Tibial nerve (tissue), 3 donors: ENCODE results near the gene ADGRL3.

Experiments used
- POLR2A ChIP-seq, 2 donors: fragments of 450-650 bp; IDR thresholded peaks; one replicate each; pipeline ENCODE4 v1.6.1; 2017; ENCODE audit warnings: antibody characterized with exemption in 2 of 2, mild to moderate bottlenecking in 2 of 2, moderate library complexity in 2 of 2
- TF ChIP-seq, protein P1 (sequence below), 5 experiments: fragments of 200-600 bp in 3 of 5; fragments of 450-650 bp in 2 of 5; sonication (generic) in 3 of 5; IDR thresholded peaks; one replicate each; pipeline ENCODE4 v1.5.1; 2016 to 2019; ENCODE audit warnings: antibody characterized with exemption in 5 of 5, mild to moderate bottlenecking in 3 of 5, moderate library complexity in 2 of 5

DNA sequence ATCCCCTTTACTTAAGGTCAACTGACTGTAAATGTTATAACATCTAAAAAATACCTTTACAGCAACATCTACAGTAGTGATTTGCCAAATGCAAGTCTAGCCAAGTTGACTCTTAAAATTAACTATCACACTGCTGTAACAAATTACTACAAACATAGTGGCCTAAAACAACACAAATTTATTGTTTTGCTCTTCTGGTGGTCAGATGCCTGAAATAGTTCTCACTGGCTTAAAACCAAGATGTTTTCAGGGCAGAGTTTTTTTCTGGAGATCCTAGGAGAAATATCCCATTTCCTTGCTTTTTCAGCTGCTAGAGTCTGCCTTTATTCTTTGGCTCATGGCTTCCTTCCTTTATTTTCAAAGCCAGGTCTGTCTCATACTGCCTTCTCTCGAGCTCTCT, 120.5 kb downstream of the ADGRL3 start:
- TF ChIP-seq, protein P1, sequence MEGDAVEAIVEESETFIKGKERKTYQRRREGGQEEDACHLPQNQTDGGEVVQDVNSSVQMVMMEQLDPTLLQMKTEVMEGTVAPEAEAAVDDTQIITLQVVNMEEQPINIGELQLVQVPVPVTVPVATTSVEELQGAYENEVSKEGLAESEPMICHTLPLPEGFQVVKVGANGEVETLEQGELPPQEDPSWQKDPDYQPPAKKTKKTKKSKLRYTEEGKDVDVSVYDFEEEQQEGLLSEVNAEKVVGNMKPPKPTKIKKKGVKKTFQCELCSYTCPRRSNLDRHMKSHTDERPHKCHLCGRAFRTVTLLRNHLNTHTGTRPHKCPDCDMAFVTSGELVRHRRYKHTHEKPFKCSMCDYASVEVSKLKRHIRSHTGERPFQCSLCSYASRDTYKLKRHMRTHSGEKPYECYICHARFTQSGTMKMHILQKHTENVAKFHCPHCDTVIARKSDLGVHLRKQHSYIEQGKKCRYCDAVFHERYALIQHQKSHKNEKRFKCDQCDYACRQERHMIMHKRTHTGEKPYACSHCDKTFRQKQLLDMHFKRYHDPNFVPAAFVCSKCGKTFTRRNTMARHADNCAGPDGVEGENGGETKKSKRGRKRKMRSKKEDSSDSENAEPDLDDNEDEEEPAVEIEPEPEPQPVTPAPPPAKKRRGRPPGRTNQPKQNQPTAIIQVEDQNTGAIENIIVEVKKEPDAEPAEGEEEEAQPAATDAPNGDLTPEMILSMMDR (IDR thresholded peaks at IDR 0.05) = no peak
- TF ChIP-seq POLR2A (IDR thresholded peaks at IDR 0.05) = no peak
